ENCODE results near the gene CABCOCO1. TPM values are rescaled to one million over a fixed set of nuclear protein-coding genes. Genes with fewer than 3 reads are reported as not detected.
A peak's percentile ranks its signal among the peaks of the same experiment; 100 is the strongest.

The CABCOCO1 gene
- total RNA-seq, 1 donor from 2014 or later: not detected

DNA sequence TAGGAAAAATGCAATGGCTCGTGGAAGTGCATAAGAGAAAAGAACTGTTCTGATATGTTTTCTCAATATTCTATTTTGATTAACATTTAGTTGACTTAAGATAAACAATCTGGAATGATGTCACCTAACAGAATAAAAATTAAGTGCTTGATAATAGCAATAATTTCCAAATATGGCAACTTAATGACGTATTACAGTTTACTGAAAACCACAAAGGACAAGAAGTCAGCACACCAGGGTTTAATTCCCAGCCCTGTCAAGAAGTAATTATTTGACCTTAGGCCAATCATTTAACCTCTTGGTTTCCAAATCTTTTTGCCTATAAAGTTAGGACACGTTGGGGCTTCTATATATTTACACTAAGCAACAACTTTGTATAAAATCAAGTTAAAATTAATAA lies 95.7 kb downstream of the CABCOCO1 start:
- FAIRE-seq (no peak), DNase-seq (ENCODE audit: low read depth) (no peak)
- Histone ChIP-seq H3K27me3 (ENCODE audit: control insufficient read depth, insufficient read depth, low read length) (no peaks in the 10 kb centered on the region), H3K4me3 (ENCODE audit: low read depth, low read length) (no peak overlapping the region), H3K36me3 (ENCODE audit: control insufficient read depth, insufficient read depth, low read length) (no peaks in the 10 kb centered on the region)
- TF ChIP-seq CTCF (IDR thresholded peaks at IDR 0.05; ENCODE audit: insufficient read depth, low read length, severe bottlenecking): no peak

DNA sequence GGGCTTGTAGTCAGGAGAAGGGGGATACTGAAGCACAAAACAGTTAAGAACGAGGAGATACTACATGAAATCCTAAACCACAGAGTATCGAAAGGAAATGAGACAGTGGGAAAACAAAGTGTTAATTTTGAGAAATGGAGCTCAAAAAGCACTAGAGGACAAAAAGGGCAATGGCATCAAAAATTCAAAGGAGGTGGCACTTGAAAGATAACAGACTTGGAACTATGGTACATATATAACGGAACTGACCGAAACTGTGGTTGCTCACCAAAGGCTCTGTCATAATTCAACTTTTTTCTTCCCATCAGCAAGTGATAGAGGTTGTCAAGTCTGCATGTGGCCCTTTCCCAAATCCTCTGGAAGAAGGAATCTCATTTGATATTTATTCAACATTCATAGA lies 97.0 kb downstream of the CABCOCO1 start:
- Histone ChIP-seq H3K36me3 (ENCODE audit: control insufficient read depth, insufficient read depth, low read length) (no peaks in the 10 kb centered on the region), H3K27me3 (ENCODE audit: control insufficient read depth, insufficient read depth, low read length) (no peaks in the 10 kb centered on the region), H3K4me3 (ENCODE audit: low read depth, low read length) (no peak overlapping the region)
- FAIRE-seq: no peak
- TF ChIP-seq CTCF (IDR thresholded peaks at IDR 0.05; ENCODE audit: insufficient read depth, low read length, severe bottlenecking): no peak
- DNase-seq (ENCODE audit: low read depth): no peak

DNA sequence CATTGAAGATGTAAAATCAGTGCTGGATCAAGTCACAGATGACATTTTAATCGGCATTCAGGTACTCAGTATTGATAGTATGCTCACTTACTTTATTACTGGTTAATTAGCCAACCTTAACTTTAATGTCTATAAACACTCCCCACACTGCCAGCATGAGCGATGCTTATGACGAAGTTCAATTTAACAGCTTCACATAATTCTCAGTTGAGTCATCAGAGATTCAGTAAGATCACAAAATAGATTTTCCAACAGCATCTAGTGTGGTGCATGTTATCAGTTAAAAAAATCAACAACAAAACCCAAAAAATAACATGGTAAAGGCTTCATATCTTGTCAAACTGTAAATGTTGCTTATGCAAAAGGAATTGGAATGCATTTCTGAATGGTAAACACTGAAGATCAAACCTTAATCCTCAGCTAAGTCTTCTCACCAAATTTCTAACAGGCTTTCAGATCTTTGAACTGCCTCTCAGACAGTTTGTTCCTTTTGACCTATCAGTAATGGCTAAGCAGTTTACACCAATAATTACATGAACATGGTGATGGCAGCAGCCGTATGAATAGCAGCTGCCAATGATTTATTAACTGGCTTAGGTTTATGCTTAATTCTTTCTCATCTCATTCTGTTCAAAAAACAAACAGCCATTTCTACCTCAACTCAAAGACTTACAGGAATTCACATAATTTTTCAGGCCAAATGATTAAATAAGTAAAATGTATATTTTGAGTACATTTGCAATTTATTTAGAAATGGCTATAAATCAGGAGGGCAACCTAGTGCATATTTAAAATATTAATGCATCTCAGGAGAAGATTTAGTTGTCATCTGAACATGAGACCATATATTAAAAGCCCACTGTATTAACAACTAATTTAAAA lies 98.5 kb downstream of the CABCOCO1 start:
- Histone ChIP-seq H3K27me3 (ENCODE audit: control insufficient read depth, insufficient read depth, low read length) (no peaks in the 10 kb centered on the region), H3K4me3 (ENCODE audit: low read depth, low read length) (no peak overlapping the region), H3K36me3 (ENCODE audit: control insufficient read depth, insufficient read depth, low read length) (no peaks in the 10 kb centered on the region)
- no peak for TF ChIP-seq CTCF (IDR thresholded peaks at IDR 0.05; ENCODE audit: insufficient read depth, low read length, severe bottlenecking)
- DNase-seq (ENCODE audit: low read depth) (peak; percentile 76), FAIRE-seq (no peak)

- Histone ChIP-seq H3K36me3 (ENCODE audit: control insufficient read depth, insufficient read depth, low read length) (no peaks in the 10 kb centered on the region), H3K27me3 (ENCODE audit: control insufficient read depth, insufficient read depth, low read length) (no peaks in the 10 kb centered on the region), H3K4me3 (ENCODE audit: low read depth, low read length) (no peak overlapping the region)
- TF ChIP-seq CTCF (IDR thresholded peaks at IDR 0.05; ENCODE audit: insufficient read depth, low read length, severe bottlenecking): no peak
- no peak for DNase-seq (ENCODE audit: low read depth)
- FAIRE-seq: no peak
Observed at GRCh38 chr10:61761825-61762217, 99.1 kb downstream of the CABCOCO1 start.

DNA sequence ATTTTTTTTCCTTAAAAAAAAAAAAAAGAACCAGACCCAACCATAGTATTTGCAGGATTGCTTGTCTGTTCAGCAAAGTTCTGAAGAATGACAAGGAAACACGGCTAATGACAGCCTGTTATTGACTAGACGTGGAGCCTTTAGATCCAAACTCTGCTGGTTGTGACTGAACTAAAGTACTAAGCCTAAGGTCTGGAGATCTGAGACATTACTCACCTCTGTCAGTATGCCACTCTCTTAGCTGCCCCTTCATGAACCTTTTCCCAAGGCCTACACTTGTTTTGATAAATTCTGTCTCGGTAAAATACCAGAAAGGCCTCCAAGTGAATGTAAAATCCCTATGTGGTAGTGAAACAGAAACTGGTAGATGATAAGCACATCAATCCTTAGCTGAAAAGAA lies 101.0 kb downstream of the CABCOCO1 start:
- DNase-seq (ENCODE audit: low read depth) (no peak), FAIRE-seq (no peak)
- no peaks in the 10 kb centered on the region for H3K36me3 ChIP-seq (ENCODE audit: control insufficient read depth, insufficient read depth, low read length)
- H3K27me3 ChIP-seq (ENCODE audit: control insufficient read depth, insufficient read depth, low read length): no peaks in the 10 kb centered on the region
- no peak overlapping the region for H3K4me3 ChIP-seq (ENCODE audit: low read depth, low read length)
- no peak for TF ChIP-seq CTCF (IDR thresholded peaks at IDR 0.05; ENCODE audit: insufficient read depth, low read length, severe bottlenecking)

DNA sequence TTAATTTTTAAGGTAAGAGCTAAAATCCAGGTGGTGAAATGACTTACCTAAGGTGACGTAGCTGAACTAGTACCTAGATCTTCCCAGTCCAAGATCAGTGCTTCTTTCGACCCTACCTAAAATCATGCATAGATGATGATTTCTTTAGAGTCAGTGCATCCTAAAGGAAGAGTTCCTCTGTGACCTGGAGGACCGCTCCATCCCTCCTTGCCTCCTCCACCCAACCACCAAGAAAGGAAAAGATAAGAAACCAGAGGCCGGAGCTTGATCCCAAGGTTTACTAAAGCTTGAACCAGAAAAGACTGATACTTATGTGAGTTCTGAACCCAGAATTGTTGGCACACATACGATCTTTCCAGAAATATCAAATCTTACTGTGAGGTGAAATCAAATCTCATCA lies 101.8 kb downstream of the CABCOCO1 start:
- Histone ChIP-seq H3K4me3 (ENCODE audit: low read depth, low read length) (no peak overlapping the region), H3K36me3 (ENCODE audit: control insufficient read depth, insufficient read depth, low read length) (no peaks in the 10 kb centered on the region), H3K27me3 (ENCODE audit: control insufficient read depth, insufficient read depth, low read length) (no peaks in the 10 kb centered on the region)
- FAIRE-seq: no peak
- TF ChIP-seq CTCF (IDR thresholded peaks at IDR 0.05; ENCODE audit: insufficient read depth, low read length, severe bottlenecking): no peak
- no peak for DNase-seq (ENCODE audit: low read depth)

Data from bronchial epithelial cell (primary cell).